ENCODE results near the gene SDHB. TPM values are rescaled to one million over a fixed set of nuclear protein-coding genes. Genes with fewer than 3 reads are reported as not detected.

The SDHB gene
- total RNA-seq, 6 donors from 2014 or later, result 37.7 to 98.7 (median 74.8) TPM

GRCh38 chr1:17094664-17095063 lies 40.8 kb upstream of the SDHB start:
- no peak overlapping the region for H3K4me3 ChIP-seq
- no peaks in the 10 kb centered on the region for H3K9me3 ChIP-seq
- H3K27me3 ChIP-seq, result no peaks in the 10 kb centered on the region
- DNase-seq (no peak), ATAC-seq (ENCODE audit: low FRiP score in 2 of 2) (no peak)
- peaks cover 0 to 6% (median 3%) of the 10 kb centered on the region in 4 donors for H3K4me1 ChIP-seq
- WGBS, 2 donors, result 49 to 54% methylated on average over 4 to 5 of the region's 5 CpGs
- H3K27ac ChIP-seq, result no peak overlapping the region
- H3K36me3 ChIP-seq, result no peaks in the 10 kb centered on the region
- TF ChIP-seq CTCF (IDR thresholded peaks at IDR 0.05) (no peak), POLR2A (IDR thresholded peaks at IDR 0.05) (no peak)

- Histone ChIP-seq H3K27ac (no peak overlapping the region), H3K36me3 (no peaks in the 10 kb centered on the region), H3K9me3 (no peaks in the 10 kb centered on the region), H3K4me3 (no peak overlapping the region), H3K27me3 (no peaks in the 10 kb centered on the region), H3K4me1 (peaks cover 0 to 6% (median 3%) of the 10 kb centered on the region in 4 donors)
- DNase-seq (no peak), ATAC-seq (ENCODE audit: low FRiP score in 2 of 2) (no peak)
- TF ChIP-seq POLR2A (IDR thresholded peaks at IDR 0.05) (no peak), EP300 (IDR thresholded peaks at IDR 0.05) (no peak), CTCF (IDR thresholded peaks at IDR 0.05) (no peak), POLR2AphosphoS5 (IDR thresholded peaks at IDR 0.05) (no peak)
- 80 to 87% methylated on average over 8 of the region's 8 CpGs for WGBS, 2 donors
These were observed 40.1 kb upstream of the SDHB start for GRCh38 chr1:17093822-17094393.

GRCh38 chr1:17091252-17091651 lies 37.4 kb upstream of the SDHB start:
- no peak for TF ChIP-seq EP300 (IDR thresholded peaks at IDR 0.05)
- no peak for TF ChIP-seq POLR2A (IDR thresholded peaks at IDR 0.05)
- no peak for TF ChIP-seq CTCF (IDR thresholded peaks at IDR 0.05)
- TF ChIP-seq POLR2AphosphoS5 (IDR thresholded peaks at IDR 0.05), result no peak
- Histone ChIP-seq H3K27ac (no peak overlapping the region), H3K4me3 (no peak overlapping the region), H3K36me3 (no peaks in the 10 kb centered on the region), H3K9me3 (no peaks in the 10 kb centered on the region), H3K4me1 (no peaks in the 10 kb centered on the region), H3K27me3 (no peaks in the 10 kb centered on the region)
- no peak for DNase-seq
- WGBS, 2 donors, result 55 to 79% methylated on average over 6 to 7 of the region's 7 CpGs
- no peak for ATAC-seq (ENCODE audit: low FRiP score in 2 of 2)

- H3K27me3 ChIP-seq, result no peaks in the 10 kb centered on the region
- DNase-seq (no peak), ATAC-seq (ENCODE audit: low FRiP score in 2 of 2) (no peak)
- H3K4me3 ChIP-seq, result no peak overlapping the region
- no peak for TF ChIP-seq CTCF (IDR thresholded peaks at IDR 0.05)
- no peak for TF ChIP-seq EP300 (IDR thresholded peaks at IDR 0.05)
- TF ChIP-seq POLR2AphosphoS5 (IDR thresholded peaks at IDR 0.05), result no peak
- no peak for TF ChIP-seq POLR2A (IDR thresholded peaks at IDR 0.05)
- no peaks in the 10 kb centered on the region for H3K9me3 ChIP-seq
- WGBS, 2 donors, result 81 to 82% methylated on average over 10 to 14 of the region's 14 CpGs
- no peaks in the 10 kb centered on the region for H3K36me3 ChIP-seq
- no peak overlapping the region for H3K27ac ChIP-seq
- no peaks in the 10 kb centered on the region for H3K4me1 ChIP-seq
These were observed 35.7 kb upstream of the SDHB start for GRCh38 chr1:17089506-17089905.

- H3K36me3 ChIP-seq, result no peaks in the 10 kb centered on the region
- H3K27me3 ChIP-seq, result no peaks in the 10 kb centered on the region
- no peak overlapping the region for H3K27ac ChIP-seq
- no peak for TF ChIP-seq CTCF (IDR thresholded peaks at IDR 0.05)
- no peak for TF ChIP-seq EP300 (IDR thresholded peaks at IDR 0.05)
- TF ChIP-seq POLR2AphosphoS5 (IDR thresholded peaks at IDR 0.05), result no peak
- TF ChIP-seq POLR2A (IDR thresholded peaks at IDR 0.05), result no peak
- 64 to 72% methylated on average over 6 of the region's 6 CpGs for WGBS, 2 donors
- ATAC-seq (ENCODE audit: low FRiP score in 2 of 2) (no peak), DNase-seq (no peak)
- H3K4me1 ChIP-seq, result peaks cover 0 to 8% (median 0%) of the 10 kb centered on the region in 4 donors
- H3K9me3 ChIP-seq, result no peaks in the 10 kb centered on the region
- H3K4me3 ChIP-seq, result no peak overlapping the region
These were observed 32.9 kb upstream of the SDHB start for GRCh38 chr1:17086751-17087150.

Data from upper lobe of left lung (tissue), 6 donors.